ENCODE results near the gene STX18.
A peak's percentile ranks its signal among the peaks of the same experiment; 100 is the strongest.
"Not testable (repeated sequence)": the region's sequence is repeated elsewhere in the genome, so short reads cannot be mapped to it uniquely, and the experiment has no call there.

STX18 gene

DNA sequence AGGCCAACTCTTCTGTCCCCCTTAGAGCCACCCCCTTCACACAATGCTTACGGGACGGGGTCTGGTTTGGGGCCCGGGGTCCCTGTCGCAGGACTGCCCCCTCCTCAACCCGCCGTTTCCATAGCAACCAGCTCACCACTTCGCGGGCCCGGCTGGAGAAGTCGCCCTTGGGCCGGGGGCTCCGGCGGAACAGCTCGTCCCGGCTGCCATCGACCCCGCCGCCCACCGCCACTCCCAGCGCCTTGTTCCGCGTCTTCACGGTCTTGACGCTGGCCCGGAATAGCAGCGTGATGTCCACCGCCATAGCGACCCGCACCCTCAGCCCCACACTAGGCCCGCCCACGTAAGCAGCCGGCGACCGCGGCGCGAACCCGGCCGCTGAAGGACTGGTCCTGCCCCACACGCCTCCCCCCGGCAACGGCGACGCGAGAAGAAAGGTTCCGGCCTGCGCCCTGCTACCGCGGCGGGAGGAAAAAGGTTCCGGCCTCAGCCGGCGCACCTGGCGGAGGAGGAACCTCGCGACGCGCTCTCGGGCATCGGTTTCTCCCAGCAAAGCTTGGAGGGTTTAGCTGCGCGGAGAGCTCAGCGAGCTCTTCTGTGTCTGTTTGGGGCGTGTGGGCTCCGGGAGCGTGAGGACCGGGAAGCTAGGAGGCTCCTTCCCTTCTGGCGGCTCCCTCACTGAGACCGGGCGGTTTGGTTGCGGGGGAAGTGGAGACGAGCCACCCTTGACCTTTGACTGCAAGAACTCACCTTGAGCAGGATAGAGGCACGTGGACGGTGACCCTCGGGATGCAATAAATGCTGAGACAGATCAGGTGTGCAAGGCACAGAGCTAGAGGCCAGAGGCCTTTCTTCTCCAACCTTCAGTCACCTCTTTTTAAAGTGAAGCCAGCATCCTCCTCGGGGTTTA lies at the start of gene STX18:
TSS of gene STX18 (minus strand) at position 388 of the 910 bp plus-strand sequence. CDS start at position 304, 84 bp downstream.
- DNase-seq, result peak; percentile 89

- DNase-seq, result no peak
Measured at GRCh38 chr4:4591071-4591470, 49.2 kb upstream of the STX18 start.

- no peak for DNase-seq
Measured at GRCh38 chr4:4590546-4590945, 48.7 kb upstream of the STX18 start.

DNA sequence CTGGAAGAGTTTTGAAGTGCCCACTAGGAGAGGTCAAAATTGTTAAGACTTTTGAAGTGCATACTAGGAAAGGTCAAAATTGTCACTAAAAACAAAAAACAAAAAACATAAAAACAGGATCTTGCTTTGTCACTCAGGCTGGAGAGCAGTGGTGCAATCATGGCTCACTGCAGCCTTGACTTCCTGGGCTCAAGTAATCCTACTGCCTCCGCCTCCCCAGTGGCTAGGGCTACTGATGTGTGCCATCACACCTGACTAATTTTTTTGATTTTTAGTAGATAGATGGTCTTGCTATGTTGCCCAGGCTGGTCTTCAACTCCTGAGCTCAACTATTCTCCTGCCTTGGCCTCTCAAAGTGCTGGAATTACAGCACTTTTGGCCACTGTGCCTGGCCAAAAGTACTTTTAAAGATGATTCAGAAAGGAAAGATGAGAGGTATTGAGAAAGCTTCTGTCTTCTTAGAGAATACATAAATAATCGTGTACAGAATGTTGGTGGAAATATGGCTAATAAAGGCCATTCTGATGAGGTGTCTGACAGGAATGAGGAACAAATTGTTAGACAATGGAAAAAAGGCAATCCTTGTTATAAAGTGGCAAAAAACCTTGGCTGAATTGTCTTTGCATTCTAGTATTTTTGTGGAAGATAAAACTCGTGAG lies 43.3 kb upstream of the STX18 start:
- no peak for DNase-seq

GRCh38 chr4:4583606-4584005 lies 41.8 kb upstream of the STX18 start:
- no peak for DNase-seq

- DNase-seq, result no peak
Measured at GRCh38 chr4:4582653-4583052, 40.8 kb upstream of the STX18 start.

GRCh38 chr4:4580494-4580893 lies 38.6 kb upstream of the STX18 start:
- DNase-seq, result no peak

DNA sequence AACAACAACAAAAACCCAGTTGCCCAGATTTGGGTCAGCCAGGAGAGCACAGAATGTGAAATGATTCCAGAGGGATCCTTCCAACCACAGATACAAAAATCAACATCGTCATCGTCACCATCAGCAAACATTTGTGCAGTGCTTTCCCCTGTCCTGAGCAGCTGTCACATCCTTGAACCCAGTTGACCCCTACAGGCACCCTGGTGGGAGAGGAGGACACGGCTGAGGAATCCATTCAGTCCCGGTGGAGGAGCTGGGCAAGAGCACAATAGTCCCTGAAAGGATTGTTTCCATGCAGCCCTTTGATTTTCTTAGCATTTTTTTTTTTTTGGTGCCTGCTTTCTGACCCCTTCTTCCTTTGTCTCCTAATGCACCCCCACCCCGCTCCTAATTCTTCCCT lies 37.1 kb upstream of the STX18 start:
- DNase-seq, result no peak

DNA sequence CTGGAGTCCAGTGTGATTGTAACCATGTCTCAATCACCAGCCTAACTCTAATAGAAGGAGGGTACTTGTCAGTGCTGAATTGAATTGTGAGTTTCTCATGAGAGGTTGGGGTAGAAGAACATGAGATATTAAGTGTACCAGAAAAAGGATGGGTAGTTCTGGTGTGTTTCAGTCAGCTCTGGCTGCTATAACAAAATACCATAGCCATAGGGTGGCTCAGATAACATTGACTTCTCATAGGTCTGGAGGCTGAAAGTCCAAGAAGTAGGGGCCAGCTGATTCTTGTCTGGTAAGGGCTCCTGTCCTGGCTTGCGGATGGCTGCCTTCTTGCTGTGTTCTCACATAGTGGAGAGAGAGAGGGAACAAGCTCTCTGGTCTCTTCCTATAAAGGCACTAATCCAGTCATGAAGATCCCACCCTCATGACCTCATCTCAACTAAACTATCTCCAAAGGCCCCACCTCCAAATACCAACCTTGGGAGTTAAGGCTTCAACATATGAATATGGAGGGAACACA lies 35.6 kb upstream of the STX18 start:
- DNase-seq, result no peak

DNA sequence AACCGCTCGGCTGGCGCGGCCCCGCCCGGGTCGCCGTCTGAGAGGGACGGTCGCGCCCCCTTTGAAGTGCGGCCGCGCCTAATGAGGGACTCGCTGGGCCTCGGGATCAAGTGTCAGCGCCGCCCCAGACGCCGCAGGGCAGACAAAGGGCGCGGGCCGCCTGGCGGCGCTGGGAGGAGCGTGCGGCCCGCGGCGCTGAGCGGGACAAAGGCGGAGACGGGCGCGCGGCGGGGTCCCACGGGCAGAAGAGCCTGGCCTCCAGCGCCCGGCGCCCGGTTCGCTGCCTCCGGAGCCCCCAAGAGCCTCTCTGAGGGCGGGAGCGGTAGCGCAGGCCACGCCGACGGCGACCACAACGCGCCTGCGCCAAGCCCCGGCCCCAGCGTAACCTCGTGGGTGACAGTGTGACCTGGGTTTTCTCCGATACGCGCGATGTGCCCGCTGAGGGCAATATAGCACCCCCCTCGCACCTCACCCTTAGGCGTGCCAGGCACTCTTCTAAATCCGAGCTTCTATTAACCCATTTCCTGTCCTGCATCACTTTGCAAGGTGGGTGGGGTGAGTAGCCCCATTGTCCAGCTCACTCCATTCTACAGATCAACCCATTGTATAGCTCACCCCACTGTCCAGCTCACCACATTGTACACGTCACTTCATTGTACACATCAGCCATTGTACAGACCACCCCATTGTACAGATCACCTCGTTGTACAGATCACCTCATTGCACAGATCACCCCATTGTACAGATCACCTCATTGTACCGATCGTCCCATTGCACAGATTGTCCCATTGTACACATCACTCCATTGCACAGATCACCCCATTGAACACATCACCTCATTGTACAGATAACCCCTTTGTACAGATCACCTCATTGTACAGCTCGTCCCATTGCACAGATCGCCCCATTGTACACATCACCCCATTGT lies 33.7 kb upstream of the STX18 start:
- DNase-seq, result peak; percentile 64

GRCh38 chr4:4574792-4575191 lies 32.9 kb upstream of the STX18 start:
- DNase-seq, result no peak

DNA sequence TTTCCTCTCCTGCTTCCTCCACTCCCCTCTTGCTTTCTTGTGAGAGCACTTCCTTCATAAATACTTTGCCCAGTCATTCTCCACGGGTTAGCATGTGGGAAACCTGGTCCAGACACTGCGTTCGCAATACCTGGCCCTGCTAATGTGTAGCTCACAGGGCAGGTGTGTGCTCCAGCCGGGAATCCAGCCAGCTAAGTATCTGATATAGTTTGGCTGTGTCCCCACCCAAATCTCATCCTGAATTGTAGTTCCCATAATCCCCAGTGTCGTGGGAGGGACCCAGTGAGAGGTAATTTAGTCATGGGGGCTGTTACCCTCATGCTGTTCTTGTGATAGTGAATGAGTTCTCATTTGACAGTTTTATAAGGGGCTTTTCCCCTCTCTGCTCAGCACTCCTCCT lies 32.2 kb upstream of the STX18 start:
- no peak for DNase-seq

GRCh38 chr4:4572821-4573220 lies 31.0 kb upstream of the STX18 start:
- no peak for DNase-seq

DNA sequence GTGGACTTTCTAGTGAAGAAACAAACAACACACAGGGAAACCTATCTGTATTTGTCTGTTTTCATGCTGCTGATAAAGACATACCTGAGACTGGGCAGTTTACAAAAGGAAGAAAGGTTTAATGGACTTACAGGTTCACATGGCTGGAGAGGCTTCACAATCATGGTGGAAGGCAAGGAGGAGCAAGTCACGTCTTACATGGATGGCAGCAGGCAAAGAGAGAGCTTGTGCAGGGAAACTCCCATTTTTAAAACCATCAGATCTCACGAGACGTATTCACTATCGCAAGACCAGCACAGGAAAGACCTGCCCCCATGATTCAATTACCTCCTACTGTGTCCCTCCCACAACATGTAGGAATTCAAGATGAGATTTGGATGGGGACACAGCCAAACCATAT lies 28.0 kb upstream of the STX18 start:
- DNase-seq, result not testable (repeated sequence)

DNA sequence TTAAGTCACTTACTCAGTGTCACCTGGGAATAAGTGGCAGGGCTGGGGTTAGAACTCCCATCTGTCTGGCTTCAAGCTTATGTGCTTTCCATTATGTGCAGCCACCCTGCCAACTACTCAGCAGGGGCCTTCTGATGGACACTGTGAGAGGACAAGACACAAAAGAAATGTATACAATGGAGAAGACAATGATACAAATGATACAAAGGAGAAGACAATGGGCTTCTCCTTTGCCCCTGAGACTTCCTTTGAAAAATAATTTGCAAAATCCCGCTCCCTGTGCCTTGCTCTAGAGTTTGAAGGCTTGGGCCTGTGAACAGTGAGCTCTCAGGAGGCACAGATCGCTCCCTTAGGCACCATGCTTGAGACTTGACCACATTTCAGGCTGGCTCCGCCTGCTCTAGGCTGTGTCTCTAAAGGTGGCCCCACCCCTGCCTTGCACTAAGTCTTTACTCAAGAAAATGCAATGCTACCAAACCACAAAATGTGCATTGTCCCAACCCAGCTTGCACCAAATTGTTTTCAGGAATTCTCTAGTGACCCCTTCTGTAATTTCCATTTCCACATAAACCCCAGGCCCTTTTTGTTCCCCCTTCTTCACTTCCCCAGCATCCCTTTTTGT lies 27.1 kb upstream of the STX18 start:
- DNase-seq, result no peak

- not testable (repeated sequence) for DNase-seq
Measured at GRCh38 chr4:4566359-4566758, 24.5 kb upstream of the STX18 start.

DNA sequence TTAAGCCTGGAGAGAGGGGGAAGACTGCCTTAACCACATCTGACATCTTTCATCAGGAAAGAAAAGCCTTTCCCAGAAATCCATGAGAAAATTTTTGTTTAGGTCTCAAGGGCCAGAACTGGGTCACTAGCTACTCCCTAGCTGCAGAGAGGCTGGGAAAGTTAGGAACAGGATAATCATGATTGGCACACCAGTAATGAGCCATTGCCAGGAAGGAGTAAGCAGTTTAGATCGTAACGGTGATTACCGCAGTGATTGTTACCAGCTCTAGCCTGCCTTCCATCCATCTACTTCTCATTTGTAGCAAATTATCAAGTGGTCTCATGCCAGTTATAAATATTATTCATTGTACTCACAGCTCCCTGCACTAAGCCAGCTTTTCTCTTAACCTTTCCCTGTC lies 22.7 kb upstream of the STX18 start:
- DNase-seq, result no peak

DNA sequence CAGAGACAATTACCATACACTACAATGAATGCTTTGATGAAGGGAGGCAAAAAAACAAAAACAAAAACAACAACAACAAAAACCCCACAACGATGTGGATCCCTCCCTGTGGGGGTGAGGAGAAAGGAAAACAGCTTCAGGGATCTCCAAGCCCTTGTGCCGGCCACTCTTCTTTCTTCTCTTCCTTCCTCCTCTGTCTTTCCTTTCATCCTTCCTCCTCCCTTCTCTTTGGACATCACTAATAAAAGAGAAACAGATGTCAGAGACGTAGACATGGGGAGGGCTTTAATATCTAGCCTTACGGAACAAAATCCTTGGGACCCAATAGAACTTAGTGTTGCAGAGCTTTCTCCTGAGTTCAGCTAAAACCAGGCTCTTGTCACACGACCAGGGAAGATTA lies 18.8 kb upstream of the STX18 start:
- no peak for DNase-seq

DNA sequence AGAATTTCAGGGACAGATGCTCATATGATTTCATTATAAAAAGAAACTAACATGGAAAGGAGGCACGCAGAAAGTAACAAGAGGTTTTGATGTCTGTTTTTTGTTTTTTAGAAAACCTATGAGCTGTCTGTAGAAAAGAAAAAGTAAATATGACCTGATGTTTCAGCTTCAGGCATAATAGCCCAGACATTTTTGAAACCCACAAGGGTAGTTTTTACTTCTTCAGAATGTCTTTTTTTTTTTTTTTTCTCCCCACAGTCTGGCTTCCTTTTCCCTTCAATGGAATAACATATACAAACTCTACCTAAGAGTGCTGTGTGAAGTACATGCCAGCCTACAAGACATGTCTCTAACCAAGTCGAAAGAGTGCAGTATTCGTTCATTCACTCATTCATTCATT lies 18.3 kb upstream of the STX18 start:
- no peak for DNase-seq

DNA sequence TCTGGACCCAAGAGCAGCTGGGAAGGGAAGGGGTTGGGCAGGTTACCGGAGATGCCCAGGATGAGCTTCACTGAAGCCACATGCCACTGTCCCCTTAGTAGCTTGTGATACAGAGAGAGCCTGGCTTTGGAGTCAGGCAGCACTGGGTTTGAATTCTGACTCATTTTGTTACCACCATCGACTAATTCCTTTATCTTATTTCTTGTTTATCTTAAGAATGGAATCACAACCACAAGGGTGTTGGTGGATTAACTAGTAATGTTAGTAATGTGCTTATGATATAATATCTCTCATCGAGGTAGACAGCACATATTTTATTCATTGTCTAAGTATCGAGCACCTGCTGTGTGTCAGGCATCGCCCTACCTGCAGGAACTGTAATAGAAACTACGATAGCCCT lies 17.7 kb upstream of the STX18 start:
- DNase-seq, result no peak

- no peak for DNase-seq
Measured at GRCh38 chr4:4558881-4559280, 17.0 kb upstream of the STX18 start.

DNA sequence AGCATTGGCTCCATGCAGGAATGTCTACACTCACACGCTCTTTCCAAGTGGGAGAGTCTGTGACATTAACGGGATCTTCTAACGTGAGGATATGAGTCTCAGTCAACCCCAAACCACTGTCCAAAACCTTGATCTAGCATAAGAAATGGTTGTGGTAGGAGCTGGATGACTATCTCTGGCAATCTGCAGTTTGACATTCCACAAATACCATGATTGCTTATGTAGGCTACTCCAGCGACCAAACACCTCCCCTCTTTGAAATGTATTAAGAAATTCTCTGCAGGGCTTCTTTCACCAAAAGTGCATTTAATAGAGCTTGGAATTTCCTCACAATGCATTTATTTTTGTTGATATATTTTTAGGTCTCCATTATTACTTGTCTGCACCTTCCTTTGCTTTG lies 14.1 kb upstream of the STX18 start:
- no peak for DNase-seq

DNA sequence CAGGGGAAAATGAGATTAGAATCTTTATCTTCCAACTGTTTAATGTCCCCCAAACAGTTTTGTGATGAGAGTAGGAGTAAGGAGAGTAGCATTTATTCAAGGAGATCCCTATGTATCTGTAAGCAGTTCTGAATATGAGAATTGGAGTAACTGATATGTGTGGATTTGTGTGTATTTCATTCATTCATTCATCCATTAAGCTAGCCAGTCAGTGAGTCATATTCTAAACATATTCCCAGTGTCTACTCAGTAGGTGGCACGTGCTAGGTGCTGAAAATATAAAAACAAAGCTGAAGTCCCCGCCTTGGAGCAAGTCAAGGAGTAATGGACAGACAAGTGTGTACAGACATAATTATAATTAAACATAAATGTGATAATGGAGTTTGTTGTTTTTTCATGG lies 12.4 kb upstream of the STX18 start:
- DNase-seq, result no peak

All from stimulated activated CD4-positive, alpha-beta T cell treated with anti-CD3 and anti-CD28 coated beads, Interleukin-12 subunit alpha, Interleukin-12 subunit beta, amount 100 ng/mL, for 4 hours (primary cell).